Transverse colon (tissue), 4 donors: ENCODE results near the gene CELSR1. TPM values are rescaled to one million over a fixed set of nuclear protein-coding genes. Genes with fewer than 3 reads are reported as not detected.

Experiments
- DNase-seq: peaks from one replicate; pipeline ENCODE4 v3.0.0-alpha.2; 2019
- H3K27ac ChIP-seq, 4 donors: fragments of 200-600 bp; sonication (generic); 2 replicates each; pipeline ENCODE4 v1.5.1; 2016 to 2018; ENCODE audit warnings: inconsistent platforms in 4 of 4
- H3K27me3 ChIP-seq: fragments of 200-600 bp; sonication (generic); 2 replicates; pipeline ENCODE4 v1.5.1; 2017; ENCODE audit warnings: inconsistent platforms
- H3K36me3 ChIP-seq, 4 donors: fragments of 200-600 bp; sonication (generic); 2 replicates each; pipeline ENCODE4 v1.5.1; 2017 to 2019; ENCODE audit warnings: inconsistent platforms in 4 of 4
- H3K4me1 ChIP-seq, 4 donors: fragments of 200-600 bp; sonication (generic); 2 replicates each; pipeline ENCODE4 v1.5.1; 2017 to 2020; ENCODE audit warnings: inconsistent platforms in 4 of 4
- H3K4me3 ChIP-seq, 4 donors: fragments of 200-600 bp; sonication (generic); 1 replicate in 1 of 4; 2 replicates in 3 of 4; pipeline versions ENCODE4 v1.5.1 to v1.6.1; 2017 to 2019; ENCODE audit warnings: inconsistent platforms in 4 of 4
- H3K9me3 ChIP-seq, 2 donors: fragments of 200-600 bp; sonication (generic); 2 replicates each; pipeline ENCODE4 v1.5.1; 2017 to 2019; ENCODE audit warnings: inconsistent platforms in 2 of 2
- EP300 ChIP-seq: sonication (generic); formaldehyde crosslinking; IDR thresholded peaks from one replicate; pipeline ENCODE4 v1.6.1; 2017; ENCODE audit warnings: antibody characterized with exemption, low read depth
- POLR2A ChIP-seq: fragments of 450-650 bp; IDR thresholded peaks from one replicate; pipeline ENCODE4 v1.6.1; 2016; ENCODE audit warnings: antibody characterized with exemption, mild to moderate bottlenecking, moderate library complexity
- POLR2AphosphoS5 ChIP-seq, 3 donors: sonication (generic); formaldehyde crosslinking; IDR thresholded peaks; one replicate each; pipeline ENCODE4 v1.6.1; 2016; ENCODE audit warnings: antibody characterized with exemption in 3 of 3
- WGBS, 2 donors: methylation state at CpG; one replicate each; pipeline ENCODE4 v1.1.5; 2018; ENCODE audit warnings: low coverage in 1 of 2; 5-methylcytosine and 5-hydroxymethylcytosine counted together
- in situ Hi-C, 4 donors: fragments of 200-750 bp; cut with MboI; loops; one replicate each; pipeline versions ENCODE4 v1.15.0 to v1.15.1; 2017; ENCODE audit warnings: low sequenced_read_pairs in 3 of 4, low pct_ligation_motif_present in 1 of 4, low pct_unique_long_range_greater_than_20kb in 1 of 4
- intact Hi-C: fragments of 100-400 bp; cut with DNase I; formaldehyde crosslinking; loops from one replicate; pipeline ENCODE4 v1.15.1; 2023; ENCODE audit warnings: low total_unique reads
- total RNA-seq, 4 donors: library from RNA; depleted of rRNA; stranded (reverse); fragments of >200 nt; gene quantifications; one replicate each; pipeline ENCODE4 v1.1.0, GENCODE V29; 2016
- TF ChIP-seq, protein P1 (sequence below), 5 experiments: fragments of 200-600 bp in 3 of 5; fragments of 450-650 bp in 2 of 5; sonication (generic) in 3 of 5; IDR thresholded peaks; 1 replicate in 2 of 5; 2 replicates in 3 of 5; pipeline ENCODE4 v1.5.1; 2016 to 2017; ENCODE audit warnings: antibody characterized with exemption in 5 of 5, inconsistent platforms in 3 of 5, mild to moderate bottlenecking in 2 of 5, moderate library complexity in 1 of 5

CELSR1 gene
- total RNA-seq, 4 donors from 2014 or later, result 0.96 to 2.5 (median 1.4) TPM

DNA sequence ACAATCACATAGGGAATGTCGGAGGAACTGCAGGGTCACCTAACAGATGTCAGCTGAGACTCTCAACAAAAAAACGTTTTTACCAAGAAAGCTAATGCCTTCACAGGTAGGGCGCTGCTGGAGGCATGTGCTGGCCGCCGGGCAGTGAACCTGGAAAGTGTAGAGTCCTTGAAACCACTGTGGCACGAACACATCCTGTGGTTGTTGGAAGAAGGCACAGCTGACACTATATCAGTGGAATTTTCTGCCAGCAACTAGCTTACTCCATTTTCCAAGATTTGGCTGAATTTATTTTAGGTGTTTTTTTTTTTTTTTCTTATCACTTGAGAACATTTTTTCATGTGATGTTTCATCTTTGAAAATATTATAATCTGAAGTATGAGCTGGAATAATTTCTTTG lies 187.7 kb downstream of the CELSR1 start:
- Histone ChIP-seq H3K4me1 (no peaks in the 10 kb centered on the region), H3K9me3 (no peaks in the 10 kb centered on the region), H3K27ac (no peak overlapping the region), H3K4me3 (no peak overlapping the region), H3K27me3 (no peaks in the 10 kb centered on the region), H3K36me3 (peaks cover 0 to 81% (median 40%) of the 10 kb centered on the region in 4 donors)
- intact Hi-C loops (no loop called here), in situ Hi-C loops (loop anchor here in 2 of 4 donors (10.0 kb wide), 1 partner anchor 195 kb away; no protein-coding TSS in a partner anchor)
- WGBS, 2 donors, result 80 to 87% methylated on average over 4 to 6 of the region's 6 CpGs
- TF ChIP-seq POLR2AphosphoS5 (IDR thresholded peaks at IDR 0.05) (no peak), EP300 (no peak), POLR2A (no peak)
- TF ChIP-seq, protein P1, sequence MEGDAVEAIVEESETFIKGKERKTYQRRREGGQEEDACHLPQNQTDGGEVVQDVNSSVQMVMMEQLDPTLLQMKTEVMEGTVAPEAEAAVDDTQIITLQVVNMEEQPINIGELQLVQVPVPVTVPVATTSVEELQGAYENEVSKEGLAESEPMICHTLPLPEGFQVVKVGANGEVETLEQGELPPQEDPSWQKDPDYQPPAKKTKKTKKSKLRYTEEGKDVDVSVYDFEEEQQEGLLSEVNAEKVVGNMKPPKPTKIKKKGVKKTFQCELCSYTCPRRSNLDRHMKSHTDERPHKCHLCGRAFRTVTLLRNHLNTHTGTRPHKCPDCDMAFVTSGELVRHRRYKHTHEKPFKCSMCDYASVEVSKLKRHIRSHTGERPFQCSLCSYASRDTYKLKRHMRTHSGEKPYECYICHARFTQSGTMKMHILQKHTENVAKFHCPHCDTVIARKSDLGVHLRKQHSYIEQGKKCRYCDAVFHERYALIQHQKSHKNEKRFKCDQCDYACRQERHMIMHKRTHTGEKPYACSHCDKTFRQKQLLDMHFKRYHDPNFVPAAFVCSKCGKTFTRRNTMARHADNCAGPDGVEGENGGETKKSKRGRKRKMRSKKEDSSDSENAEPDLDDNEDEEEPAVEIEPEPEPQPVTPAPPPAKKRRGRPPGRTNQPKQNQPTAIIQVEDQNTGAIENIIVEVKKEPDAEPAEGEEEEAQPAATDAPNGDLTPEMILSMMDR (IDR thresholded peaks at IDR 0.05), result no peak
- DNase-seq, result no peak

DNA sequence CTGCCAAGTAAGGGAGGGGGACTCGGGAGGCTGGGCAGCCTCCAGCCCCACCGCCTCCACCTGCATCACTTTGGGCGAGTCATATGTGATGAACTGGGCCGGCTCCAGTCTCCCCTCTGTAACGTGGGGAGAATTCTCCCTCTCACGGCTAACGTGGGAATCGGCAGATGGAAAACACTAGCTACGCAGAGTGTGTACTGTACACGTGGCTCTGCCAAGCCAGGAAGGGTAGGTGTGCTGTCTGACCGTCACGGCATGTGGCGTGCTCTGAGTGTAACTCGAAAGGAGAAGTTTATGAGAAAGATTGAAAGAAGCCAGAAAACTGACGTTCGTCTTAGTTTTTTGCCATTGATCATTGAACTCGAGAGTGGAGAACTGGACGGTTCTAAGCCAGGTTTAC lies 188.2 kb downstream of the CELSR1 start:
- intact Hi-C loops, result no loop called here
- Histone ChIP-seq H3K36me3 (peaks cover 0 to 84% (median 42%) of the 10 kb centered on the region in 4 donors), H3K4me1 (no peaks in the 10 kb centered on the region), H3K27me3 (no peaks in the 10 kb centered on the region), H3K4me3 (no peak overlapping the region), H3K9me3 (no peaks in the 10 kb centered on the region), H3K27ac (no peak overlapping the region)
- 72 to 79% methylated on average over 3 to 18 of the region's 18 CpGs for WGBS, 2 donors
- TF ChIP-seq EP300 (no peak), POLR2AphosphoS5 (IDR thresholded peaks at IDR 0.05) (no peak), POLR2A (no peak)
- TF ChIP-seq, protein P1 (IDR thresholded peaks at IDR 0.05), result no peak
- DNase-seq, result no peak
- in situ Hi-C loops, result loop anchor here in 1 of 4 donors (10.0 kb wide), 1 partner anchor 196 kb away; no protein-coding TSS in a partner anchor

DNA sequence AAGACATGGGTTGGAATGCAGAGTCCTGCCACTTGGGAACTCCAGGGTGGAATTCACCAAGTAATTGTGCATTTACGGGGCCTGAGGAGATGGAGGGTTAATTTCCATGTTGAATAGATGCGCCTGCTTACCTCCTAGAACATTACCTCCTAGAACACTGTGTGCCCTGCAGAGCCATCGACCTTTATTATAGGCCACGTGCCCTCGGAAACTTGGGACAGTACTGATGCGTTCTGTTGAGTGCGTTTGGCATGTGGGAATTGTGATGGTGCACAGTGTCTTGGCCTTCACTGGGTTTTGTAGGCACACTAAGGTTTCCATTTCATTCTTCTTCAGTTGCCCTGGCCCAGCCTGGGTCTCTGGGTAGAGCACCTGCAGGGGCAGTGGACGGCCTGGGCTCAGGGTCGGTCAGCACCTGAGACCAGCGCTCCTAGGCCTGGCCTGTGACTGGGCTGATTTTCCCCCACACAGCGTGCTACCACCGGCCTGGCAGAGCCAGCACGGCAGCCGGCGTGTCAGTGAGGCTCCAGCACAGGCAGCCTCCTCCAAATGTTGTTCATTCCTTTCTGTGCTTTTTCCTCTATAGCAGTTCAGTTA lies 189.2 kb downstream of the CELSR1 start:
- Histone ChIP-seq H3K4me1 (no peaks in the 10 kb centered on the region), H3K4me3 (no peak overlapping the region), H3K9me3 (no peaks in the 10 kb centered on the region), H3K36me3 (peaks cover 0 to 83% (median 39%) of the 10 kb centered on the region in 4 donors), H3K27ac (no peak overlapping the region), H3K27me3 (no peaks in the 10 kb centered on the region)
- TF ChIP-seq, protein P1 (IDR thresholded peaks at IDR 0.05), result no peak
- intact Hi-C loops, result no loop called here
- 98% methylated on average over 15 of the region's 15 CpGs; no CpG with 5 or more reads in 1 of the 2 donors for WGBS, 2 donors
- in situ Hi-C loops, result loop anchor here in 1 of 4 donors (10.0 kb wide), 1 partner anchor 197 kb away; no protein-coding TSS in a partner anchor
- DNase-seq, result no peak

DNA sequence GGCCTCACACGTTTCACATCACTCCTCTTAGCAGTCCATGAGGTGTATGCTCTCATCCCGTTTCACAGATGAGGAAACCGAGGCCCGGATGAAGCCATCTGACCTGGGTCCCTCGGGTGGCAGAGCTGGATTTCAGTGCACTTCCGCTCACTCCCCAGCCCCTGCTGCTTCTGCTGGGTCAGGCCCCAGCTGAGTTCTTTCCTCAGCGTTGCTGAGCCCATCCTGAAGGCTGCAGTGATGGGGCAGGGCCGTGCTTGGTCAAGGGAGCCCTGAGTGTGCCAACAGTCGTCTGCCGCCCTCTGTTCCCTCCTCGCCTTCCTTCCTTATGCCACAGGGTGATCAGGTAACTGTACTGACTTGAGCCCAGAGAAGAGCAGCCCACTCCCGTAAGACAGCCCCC lies 189.8 kb downstream of the CELSR1 start:
- intact Hi-C loops (no loop called here), in situ Hi-C loops (loop anchor here in 1 of 4 donors (10.0 kb wide), 1 partner anchor 197 kb away; no protein-coding TSS in a partner anchor)
- Histone ChIP-seq H3K4me3 (no peak overlapping the region), H3K27me3 (no peaks in the 10 kb centered on the region), H3K36me3 (peaks cover 0 to 87% (median 38%) of the 10 kb centered on the region in 4 donors), H3K9me3 (no peaks in the 10 kb centered on the region), H3K27ac (no peak overlapping the region), H3K4me1 (no peaks in the 10 kb centered on the region)
- 95% methylated on average over 12 of the region's 12 CpGs; no CpG with 5 or more reads in 1 of the 2 donors for WGBS, 2 donors
- TF ChIP-seq, protein P1 (IDR thresholded peaks at IDR 0.05), result no peak
- no peak for TF ChIP-seq POLR2AphosphoS5 (IDR thresholded peaks at IDR 0.05)
- TF ChIP-seq POLR2A, result no peak
- TF ChIP-seq EP300, result no peak
- no peak for DNase-seq
